HEK293 (cell line): Measurements from ENCODE around the gene OR5M10.

Experiments
- CTCF ChIA-PET: fragments of 350-600 bp; formaldehyde crosslinking; extraction: SDS; loops from one replicate; lab custom pipeline; 2021; ENCODE audit warnings: antibody characterized with exemption; lab: Yijun Ruan, JAX
- POLR2A ChIA-PET: fragments of 300-600 bp; formaldehyde crosslinking; extraction: SDS; loops from one replicate; lab custom pipeline; 2020; ENCODE audit warnings: antibody characterized with exemption, inconsistent platforms; lab: Yijun Ruan, JAX
- H3K27ac ChIP-seq: fragments of 200-500 bp; sonication (Bioruptor generic); 2 replicates; pipeline ENCODE4 v1.5.1; 2014; ENCODE audit warnings: low read depth, low read length, control low read depth, inconsistent platforms; ENCODE audit errors: extremely low read depth
- H3K36me3 ChIP-seq, 2 experiments: fragments of 200-500 bp in 1 of 2; sonication (Bioruptor generic) in 1 of 2; 1 replicate in 1 of 2; 2 replicates in 1 of 2; pipeline ENCODE4 v1.5.1; 2014 to 2017; ENCODE audit warnings: inconsistent platforms in 2 of 2, low read length in 2 of 2; ENCODE audit not compliant: control insufficient read depth in 2 of 2, insufficient read depth in 1 of 2
- H3K4me1 ChIP-seq: fragments of 200-500 bp; sonication (Bioruptor generic); 2 replicates; pipeline ENCODE4 v1.5.1; 2014; ENCODE audit warnings: mild to moderate bottlenecking, low read length, inconsistent platforms; ENCODE audit not compliant: control insufficient read depth, insufficient read depth
- H3K4me3 ChIP-seq: 2 replicates; pipeline ENCODE4 v1.5.1; 2011; ENCODE audit warnings: low read depth, mild to moderate bottlenecking, control low read depth, low read length, moderate library complexity
- H3K9me3 ChIP-seq: fragments of 200-500 bp; sonication (Bioruptor generic); 2 replicates; pipeline ENCODE4 v1.5.1; 2014; ENCODE audit warnings: low read depth, low read length, inconsistent platforms; ENCODE audit not compliant: control insufficient read depth, insufficient read depth
- GLI4 ChIP-seq: fragments of 450-650 bp; formaldehyde crosslinking; IDR thresholded peaks from 2 replicates; pipeline ENCODE4 v1.5.1; 2016; ENCODE audit warnings: missing biosample characterization, missing genetic modification characterization
- SCRT2 ChIP-seq: fragments of 450-650 bp; formaldehyde crosslinking; IDR thresholded peaks from 2 replicates; pipeline ENCODE4 v1.5.1; 2016; ENCODE audit warnings: missing biosample characterization, missing genetic modification characterization
- ZNF10 ChIP-seq: fragments of 450-650 bp; formaldehyde crosslinking; IDR thresholded peaks from 2 replicates; pipeline ENCODE4 v1.5.1; 2017; ENCODE audit warnings: missing biosample characterization, missing genetic modification characterization
- ZNF112 ChIP-seq: fragments of 450-650 bp; formaldehyde crosslinking; IDR thresholded peaks from 2 replicates; pipeline ENCODE4 v1.5.0; 2017; ENCODE audit warnings: missing biosample characterization, missing genetic modification characterization
- ZNF114 ChIP-seq: fragments of 450-650 bp; formaldehyde crosslinking; IDR thresholded peaks from 2 replicates; pipeline ENCODE4 v1.5.0; 2017; ENCODE audit warnings: missing biosample characterization, missing genetic modification characterization
- ZNF132 ChIP-seq: fragments of 450-650 bp; formaldehyde crosslinking; IDR thresholded peaks from 2 replicates; pipeline ENCODE4 v1.5.1; 2017; ENCODE audit warnings: missing biosample characterization, missing genetic modification characterization, borderline replicate concordance
- ZNF146 ChIP-seq: fragments of 450-650 bp; formaldehyde crosslinking; IDR thresholded peaks from 2 replicates; pipeline ENCODE4 v1.5.1; 2016; ENCODE audit warnings: missing biosample characterization, missing genetic modification characterization
- ZNF174 ChIP-seq: fragments of 450-650 bp; formaldehyde crosslinking; IDR thresholded peaks from 2 replicates; pipeline ENCODE4 v1.5.0; 2017; ENCODE audit warnings: missing biosample characterization, mild to moderate bottlenecking, missing genetic modification characterization
- ZNF175 ChIP-seq: fragments of 450-650 bp; formaldehyde crosslinking; IDR thresholded peaks from 2 replicates; pipeline ENCODE4 v1.5.1; 2016; ENCODE audit warnings: missing biosample characterization, missing genetic modification characterization
- ZNF184 ChIP-seq: fragments of 450-650 bp; IDR thresholded peaks from 2 replicates; pipeline ENCODE4 v1.5.1; 2018; ENCODE audit warnings: missing biosample characterization, mild to moderate bottlenecking, missing genetic modification characterization
- ZNF223 ChIP-seq: fragments of 450-650 bp; formaldehyde crosslinking; IDR thresholded peaks from 2 replicates; pipeline ENCODE4 v1.5.1; 2016; ENCODE audit warnings: missing biosample characterization, missing genetic modification characterization
- ZNF239 ChIP-seq: fragments of 450-650 bp; formaldehyde crosslinking; IDR thresholded peaks from 2 replicates; pipeline ENCODE4 v1.5.1; 2016; ENCODE audit warnings: missing biosample characterization, missing genetic modification characterization
- ZNF280C ChIP-seq: fragments of 450-650 bp; formaldehyde crosslinking; IDR thresholded peaks from 2 replicates; pipeline ENCODE4 v1.5.1; 2016; ENCODE audit warnings: missing biosample characterization, missing genetic modification characterization
- ZNF302 ChIP-seq: fragments of 450-650 bp; formaldehyde crosslinking; IDR thresholded peaks from 2 replicates; pipeline ENCODE4 v1.5.1; 2016; ENCODE audit warnings: missing biosample characterization, missing genetic modification characterization, low read depth
- ZNF37A ChIP-seq: fragments of 450-650 bp; IDR thresholded peaks from 2 replicates; pipeline ENCODE4 v1.5.1; 2018; ENCODE audit warnings: missing biosample characterization, missing genetic modification characterization
- ZNF391 ChIP-seq: fragments of 450-650 bp; formaldehyde crosslinking; IDR thresholded peaks from 2 replicates; pipeline ENCODE4 v1.5.1; 2016; ENCODE audit warnings: low read depth, missing biosample characterization, missing genetic modification characterization, borderline replicate concordance
- ZNF426 ChIP-seq: fragments of 450-650 bp; formaldehyde crosslinking; IDR thresholded peaks from 2 replicates; pipeline ENCODE4 v1.5.1; 2017; ENCODE audit warnings: missing biosample characterization, missing genetic modification characterization, mild to moderate bottlenecking, inconsistent platforms, moderate library complexity
- ZNF549 ChIP-seq: fragments of 450-650 bp; IDR thresholded peaks from 2 replicates; pipeline ENCODE4 v1.5.1; 2018; ENCODE audit warnings: missing biosample characterization, missing genetic modification characterization, mild to moderate bottlenecking, inconsistent platforms, moderate library complexity
- ZNF555 ChIP-seq: fragments of 450-650 bp; formaldehyde crosslinking; conservative IDR thresholded peaks from 2 replicates; pipeline ENCODE4 v1.5.1; 2017; ENCODE audit warnings: missing biosample characterization, mild to moderate bottlenecking, missing genetic modification characterization, inconsistent platforms
- ZNF600 ChIP-seq: fragments of 450-650 bp; formaldehyde crosslinking; IDR thresholded peaks from 2 replicates; pipeline ENCODE4 v1.5.1; 2016; ENCODE audit warnings: missing biosample characterization, missing genetic modification characterization
- ZNF623 ChIP-seq: fragments of 450-650 bp; formaldehyde crosslinking; IDR thresholded peaks from 2 replicates; pipeline ENCODE4 v1.5.1; 2016; ENCODE audit warnings: missing biosample characterization, missing genetic modification characterization
- ZNF664 ChIP-seq: fragments of 450-650 bp; formaldehyde crosslinking; IDR thresholded peaks from 2 replicates; pipeline ENCODE4 v1.5.1; 2016; ENCODE audit warnings: missing biosample characterization, missing genetic modification characterization
- ZSCAN30 ChIP-seq: fragments of 450-650 bp; IDR thresholded peaks from 2 replicates; pipeline ENCODE4 v1.5.1; 2018; ENCODE audit warnings: missing biosample characterization, mild to moderate bottlenecking, missing genetic modification characterization, moderate library complexity
- TF ChIP-seq, protein P1 (sequence below): sonication (generic); formaldehyde crosslinking; IDR thresholded peaks from 2 replicates; pipeline ENCODE4 v1.8.1; 2022; ENCODE audit warnings: mild to moderate bottlenecking, moderate library complexity, missing genetic modification reagents

The OR5M10 gene

DNA sequence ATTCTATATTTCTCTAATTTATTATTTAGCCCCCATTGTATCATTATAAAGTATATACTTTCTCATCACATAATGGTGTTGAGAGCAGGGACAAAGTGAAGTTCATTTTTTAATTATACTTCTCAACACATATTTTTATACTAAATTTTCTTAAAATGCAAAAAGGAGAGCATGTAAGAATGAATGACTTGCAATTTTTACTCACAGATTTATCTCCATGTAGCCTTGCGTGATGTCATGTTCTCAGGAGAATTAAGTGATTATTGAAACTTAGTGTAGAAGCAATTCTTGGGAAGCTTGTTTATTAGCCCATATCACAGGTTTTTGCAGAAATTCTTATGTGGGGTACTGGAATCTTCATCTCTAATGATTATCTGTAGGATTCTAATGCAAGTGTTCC lies 33.8 kb downstream of the OR5M10 start:
- CTCF ChIA-PET = no interaction called here
- Histone ChIP-seq H3K4me3 (no peak overlapping the region), H3K9me3 (no peaks in the 10 kb centered on the region), H3K27ac (no peak overlapping the region), H3K4me1 (no peaks in the 10 kb centered on the region), H3K36me3 (no peaks in the 10 kb centered on the region)
- no peak for TF ChIP-seq ZNF280C (tag by site-specific recombination)
- TF ChIP-seq, protein P1, sequence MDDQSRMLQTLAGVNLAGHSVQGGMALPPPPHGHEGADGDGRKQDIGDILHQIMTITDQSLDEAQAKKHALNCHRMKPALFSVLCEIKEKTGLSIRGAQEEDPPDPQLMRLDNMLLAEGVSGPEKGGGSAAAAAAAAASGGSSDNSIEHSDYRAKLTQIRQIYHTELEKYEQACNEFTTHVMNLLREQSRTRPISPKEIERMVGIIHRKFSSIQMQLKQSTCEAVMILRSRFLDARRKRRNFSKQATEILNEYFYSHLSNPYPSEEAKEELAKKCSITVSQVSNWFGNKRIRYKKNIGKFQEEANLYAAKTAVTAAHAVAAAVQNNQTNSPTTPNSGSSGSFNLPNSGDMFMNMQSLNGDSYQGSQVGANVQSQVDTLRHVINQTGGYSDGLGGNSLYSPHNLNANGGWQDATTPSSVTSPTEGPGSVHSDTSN (CRISPR knock-in tag) = no peak
- no peak for TF ChIP-seq SCRT2 (tag by site-specific recombination)
- TF ChIP-seq ZNF302 = no peak
- no peak for TF ChIP-seq ZNF239 (tag by site-specific recombination)
- TF ChIP-seq ZNF112 (tag by site-specific recombination) = no peak
- POLR2A ChIA-PET = no interaction called here

DNA sequence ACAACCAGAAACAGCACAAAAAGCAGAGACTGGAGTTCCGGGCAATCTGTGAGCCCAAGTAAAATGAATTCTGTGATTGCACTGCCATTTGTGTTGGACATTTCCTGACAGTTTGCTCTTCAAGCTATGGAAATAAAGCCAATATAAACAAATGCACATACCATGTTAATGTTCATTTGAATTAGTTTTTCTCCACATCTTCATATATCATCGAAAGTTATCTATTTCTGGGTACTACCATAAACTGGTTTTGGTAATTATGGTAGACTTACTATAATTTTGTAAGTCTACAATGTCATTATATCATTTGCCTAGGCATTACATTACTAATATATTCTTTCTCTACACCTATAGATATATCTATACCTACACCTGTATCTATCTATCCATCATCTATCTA lies 34.4 kb downstream of the OR5M10 start, which contains the start of gene OR5M11:
TSS of gene OR5M11 (minus strand) at position 101 of the 400 bp plus-strand sequence. CDS start at position 101, 0 bp downstream.
- Histone ChIP-seq H3K27ac (no peak within 1 kb of the TSS), H3K9me3 (no peaks in the 10 kb centered on the region), H3K36me3 (no peaks in the 10 kb centered on the region), H3K4me3 (no peak within 1 kb of the TSS), H3K4me1 (no peaks in the 10 kb centered on the region)
- TF ChIP-seq ZNF10 (tag by site-specific recombination) (no peak), ZNF174 (tag by site-specific recombination) (no peak), ZNF112 (tag by site-specific recombination) (no peak), ZNF426 (tag by site-specific recombination) (no peak), ZNF146 (tag by site-specific recombination) (no peak), ZNF600 (no peak), ZNF114 (no peak)
- CTCF ChIA-PET = no interaction called here
- POLR2A ChIA-PET = no interaction called here

DNA sequence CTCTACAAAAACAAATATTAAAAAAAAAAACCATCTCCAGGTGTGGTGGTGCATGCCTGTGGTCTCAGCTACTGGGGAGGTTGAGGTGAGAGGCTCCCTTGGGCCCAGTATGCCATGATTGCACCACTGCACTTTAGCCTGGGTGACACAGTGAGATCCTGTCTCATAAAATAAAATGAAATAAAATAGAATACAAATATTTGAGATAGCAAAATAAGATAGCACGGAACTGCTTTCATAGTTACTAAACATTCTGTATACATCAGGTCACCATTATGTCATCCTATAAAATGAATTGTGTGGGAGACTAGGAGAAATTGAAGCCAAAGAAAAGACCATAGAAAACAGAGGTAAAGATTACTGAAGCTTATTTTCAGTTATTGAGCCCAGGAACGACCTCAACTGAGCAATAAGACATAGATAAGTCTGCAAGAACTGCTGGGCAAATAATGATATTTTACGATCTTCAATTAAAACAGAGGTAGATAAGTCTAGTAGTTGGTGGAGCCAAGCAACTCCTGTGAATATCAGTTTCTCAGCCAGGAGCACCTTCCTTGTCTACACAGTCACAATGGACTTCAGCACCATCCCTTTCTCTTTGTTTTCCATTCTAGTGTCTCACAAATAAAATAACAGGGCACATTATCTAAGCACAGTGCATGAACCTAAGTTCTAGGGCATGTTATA lies 44.3 kb downstream of the OR5M10 start:
- TF ChIP-seq ZNF223 (tag by site-specific recombination) = no peak
- TF ChIP-seq ZNF391 (tag by site-specific recombination) = no peak
- TF ChIP-seq ZNF37A (tag by site-specific recombination) = no peak
- TF ChIP-seq GLI4 (tag by site-specific recombination) = no peak
- TF ChIP-seq ZNF555 (tag by site-specific recombination) = no peak
- no peak for TF ChIP-seq ZSCAN30
- TF ChIP-seq ZNF132 (tag by site-specific recombination) = no peak
- no peak for TF ChIP-seq ZNF623 (tag by site-specific recombination)
- TF ChIP-seq ZNF184 (tag by site-specific recombination) = no peak
- no peak for TF ChIP-seq ZNF549
- no peak for TF ChIP-seq ZNF175 (tag by site-specific recombination)
- TF ChIP-seq ZNF664 = no peak
- Histone ChIP-seq H3K36me3 (no peaks in the 10 kb centered on the region), H3K4me1 (no peaks in the 10 kb centered on the region), H3K4me3 (no peak overlapping the region), H3K27ac (no peak overlapping the region), H3K9me3 (no peaks in the 10 kb centered on the region)
- CTCF ChIA-PET = no interaction called here
- POLR2A ChIA-PET = no interaction called here
